ENCODE measurements around the gene BCL2L2.
"Not testable (repeated sequence)": the region's sequence is repeated elsewhere in the genome, so short reads cannot be mapped to it uniquely, and the experiment has no call there.

Gene BCL2L2

DNA sequence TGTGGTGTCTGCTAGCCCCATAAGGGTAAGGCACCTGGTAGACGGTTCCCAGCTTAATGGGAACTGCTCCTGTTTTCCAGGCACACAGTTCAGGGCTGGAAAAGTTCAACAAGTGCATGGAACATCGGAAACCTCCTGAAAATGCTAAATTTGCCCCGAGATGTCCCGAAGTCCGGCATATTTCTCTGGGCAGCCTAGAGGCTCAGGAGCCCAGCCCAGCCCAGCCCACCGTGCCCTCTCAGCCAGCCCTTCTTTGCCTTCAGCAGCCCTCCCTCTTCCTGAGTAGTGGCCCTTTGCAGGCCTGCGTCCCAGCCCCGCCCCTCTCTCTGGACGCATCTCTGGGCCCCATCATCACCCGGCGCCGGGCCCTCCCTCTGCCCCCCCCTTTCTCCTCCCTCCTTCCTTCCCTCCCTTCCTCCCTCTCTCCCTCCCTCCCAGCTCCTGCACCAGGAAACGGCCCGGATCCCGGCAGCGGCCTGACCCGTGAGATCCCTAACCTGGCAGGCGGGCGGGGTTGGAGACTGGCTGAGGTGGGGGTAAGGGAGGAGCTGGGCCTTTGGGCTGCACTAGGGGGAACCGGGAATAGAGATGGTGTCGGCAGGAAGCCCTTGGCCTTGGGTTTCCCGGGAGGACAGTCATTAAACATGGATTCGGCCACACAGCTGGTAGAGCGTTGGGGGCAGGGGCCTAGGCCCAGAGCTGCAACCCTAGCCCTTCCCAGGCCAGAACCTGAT is at the start of gene BCL2L2:
Gene BCL2L2 (plus strand): TSS at position 422 of the 734 bp plus-strand sequence. CDS start 935 bp downstream, outside the sequence.
- DNase-seq (ENCODE audit: low spot score): peak; percentile 88

GRCh38 chr14:23258256-23258655 is 48.4 kb upstream of the BCL2L2 start:
- no peak for DNase-seq (ENCODE audit: low spot score)

DNA sequence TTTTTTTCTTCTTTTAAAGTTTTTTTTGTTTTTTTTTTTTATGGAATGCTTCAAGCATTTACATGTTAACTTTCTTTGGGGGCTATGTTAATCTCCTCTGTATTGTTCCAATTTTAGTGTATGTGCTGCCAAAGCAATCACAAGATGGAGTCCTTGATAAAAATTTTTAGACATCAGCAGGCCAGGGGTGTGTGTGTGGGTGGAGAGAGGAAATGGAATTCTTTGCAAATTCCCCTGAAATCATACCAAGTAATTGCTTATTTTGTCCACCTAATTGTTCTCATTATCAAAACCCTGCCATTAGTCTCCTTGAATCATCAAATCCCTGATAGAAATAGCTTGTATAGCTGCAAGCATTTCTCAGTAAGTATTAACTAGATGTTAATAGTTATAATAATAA is 47.2 kb upstream of the BCL2L2 start:
- DNase-seq (ENCODE audit: low spot score): no peak

- DNase-seq (ENCODE audit: low spot score): not testable (repeated sequence)
These were observed 45.8 kb upstream of the BCL2L2 start for GRCh38 chr14:23260849-23261248.

DNA sequence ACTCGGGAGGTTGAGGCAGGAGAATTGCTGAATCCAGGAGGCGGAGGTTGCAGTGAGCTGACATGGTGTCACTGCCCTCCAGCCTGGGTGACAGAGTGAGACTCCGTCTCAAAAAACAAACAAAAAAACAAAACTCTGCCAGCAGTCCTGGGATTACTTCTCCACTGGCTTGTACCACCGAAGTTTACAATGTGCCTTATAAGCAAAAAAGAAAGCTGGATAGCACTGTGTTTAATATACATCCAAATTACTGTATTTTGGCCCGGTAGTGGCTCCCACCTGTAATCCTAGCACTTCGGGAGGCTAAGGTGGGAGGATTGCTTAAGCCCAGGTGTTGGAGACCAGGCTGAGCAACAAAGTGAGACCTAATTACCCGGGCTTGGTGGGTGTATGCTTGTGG is 37.4 kb upstream of the BCL2L2 start:
- DNase-seq (ENCODE audit: low spot score): no peak

GRCh38 chr14:23275412-23275811 is 31.2 kb upstream of the BCL2L2 start:
- DNase-seq (ENCODE audit: low spot score): no peak

GRCh38 chr14:23277189-23277588 is 29.4 kb upstream of the BCL2L2 start:
- DNase-seq (ENCODE audit: low spot score): no peak

- not testable (repeated sequence) for DNase-seq (ENCODE audit: low spot score)
These were observed 28.7 kb upstream of the BCL2L2 start for GRCh38 chr14:23277928-23278327.

GRCh38 chr14:23281247-23281646 is 25.4 kb upstream of the BCL2L2 start:
- DNase-seq (ENCODE audit: low spot score): no peak

DNA sequence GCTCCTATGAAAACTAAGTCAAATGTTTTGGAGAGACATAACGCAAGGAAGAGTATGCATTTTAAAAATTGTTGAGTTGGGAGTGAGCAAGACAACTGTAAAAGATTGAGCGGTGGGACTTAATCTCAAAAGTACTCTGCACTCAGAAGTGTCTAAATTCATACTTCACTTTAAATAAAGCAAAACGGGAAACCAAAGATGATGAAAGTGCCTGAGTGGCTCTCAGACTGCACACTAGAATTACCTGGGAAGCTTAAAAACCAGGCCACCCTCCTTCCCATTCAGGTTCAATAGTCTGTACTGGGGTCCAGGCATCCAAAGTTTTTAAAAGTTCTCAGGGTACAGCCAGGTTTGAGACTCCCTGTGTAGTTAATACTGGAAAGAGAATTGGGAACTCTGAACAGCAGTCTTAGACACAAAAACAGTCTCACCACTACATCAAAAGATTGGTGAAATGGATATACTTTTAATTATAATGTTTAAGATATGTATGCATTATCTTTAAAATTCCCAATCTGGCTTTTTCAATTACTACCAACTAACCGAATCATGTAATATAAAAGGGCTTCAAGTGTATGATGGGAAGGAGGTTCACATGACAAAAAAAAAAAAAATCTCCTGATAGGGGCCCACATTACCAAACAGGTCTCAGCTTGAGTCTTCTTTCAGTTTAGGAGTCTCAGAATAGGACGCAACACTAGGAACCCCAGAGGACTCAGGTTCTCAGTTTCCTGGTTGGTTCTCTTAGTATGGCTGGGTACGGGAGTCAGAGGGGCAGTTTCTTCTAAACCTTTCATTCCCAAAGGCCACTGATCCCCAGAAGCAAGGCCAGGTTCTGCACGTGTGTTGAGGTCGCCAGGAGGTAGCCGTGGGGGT is 21.7 kb upstream of the BCL2L2 start:
- no peak for DNase-seq (ENCODE audit: low spot score)

GRCh38 chr14:23285530-23286019 is 21.1 kb upstream of the BCL2L2 start:
- no peak for DNase-seq (ENCODE audit: low spot score)

GRCh38 chr14:23286020-23286901 is 20.4 kb upstream of the BCL2L2 start, which contains the start of gene HOMEZ:
Gene HOMEZ, minus strand, starts transcription at chr14:23286132. Its CDS starts 180 bp downstream, at chr14:23285952.
- DNase-seq (ENCODE audit: low spot score): peak; percentile 98

DNA sequence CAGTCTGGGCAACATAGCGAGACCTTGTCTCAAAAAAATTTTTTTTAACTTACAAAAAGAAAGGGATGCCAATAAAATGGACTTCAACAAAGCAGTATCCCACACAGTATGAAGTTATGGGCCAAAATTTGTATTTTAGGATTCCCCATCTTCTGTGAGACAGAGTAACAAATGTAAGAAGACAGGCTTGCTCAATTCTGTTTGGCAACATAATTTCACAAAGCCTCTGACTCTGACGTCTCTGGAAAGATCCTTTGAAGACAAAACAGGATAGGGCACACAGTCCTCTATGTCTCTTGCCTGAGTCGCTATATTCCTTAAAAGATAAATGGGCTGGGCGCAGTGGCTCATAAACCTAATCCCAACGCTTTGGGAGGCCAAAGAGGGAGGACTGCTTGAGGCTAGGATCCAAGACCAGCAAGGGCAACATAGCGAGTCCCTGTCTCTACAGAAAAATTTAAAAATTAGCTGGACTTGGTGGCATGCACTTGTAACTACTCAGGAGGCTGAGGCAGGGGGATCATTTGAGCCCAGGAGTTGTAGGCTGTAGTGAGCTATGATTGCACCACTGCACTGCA is 19.6 kb upstream of the BCL2L2 start:
- DNase-seq (ENCODE audit: low spot score): no peak

GRCh38 chr14:23294734-23295561 is 11.7 kb upstream of the BCL2L2 start:
- DNase-seq (ENCODE audit: low spot score): peak; percentile 59

DNA sequence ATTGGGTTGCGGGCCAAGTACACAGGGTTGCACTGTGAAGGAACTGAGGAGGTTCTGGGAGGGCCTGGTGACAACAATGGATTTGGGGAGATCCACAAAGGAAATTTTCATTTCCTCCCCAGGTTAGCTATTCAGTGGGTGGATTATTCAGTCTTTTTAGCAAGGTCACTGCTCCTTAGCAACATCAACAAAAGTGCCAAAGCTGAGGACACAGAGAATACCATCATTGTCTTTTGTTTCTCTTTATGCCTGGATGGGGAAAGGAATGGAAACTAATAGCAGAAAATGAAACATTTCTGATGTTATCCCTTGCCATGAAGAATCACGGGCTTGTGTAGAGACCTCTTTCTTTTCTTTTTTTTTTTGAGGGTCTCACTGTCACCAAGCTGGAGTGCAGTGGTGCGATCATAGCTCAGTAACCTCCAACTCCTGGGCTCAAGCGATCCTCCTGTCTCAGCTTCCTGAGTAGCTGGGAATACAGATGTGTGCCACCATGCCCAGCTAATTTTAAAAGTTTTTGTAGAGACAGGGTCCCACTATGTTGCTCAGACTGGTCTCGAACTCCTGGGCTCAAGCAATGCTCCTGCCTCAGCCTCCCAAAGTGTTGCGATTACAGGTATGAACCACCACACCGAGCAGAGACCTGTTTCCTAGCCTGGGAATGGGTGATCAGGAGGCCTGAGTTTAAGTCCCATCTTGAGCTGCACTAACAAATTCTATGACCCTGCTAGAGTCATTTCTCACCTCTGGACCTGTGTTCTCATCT is 10.4 kb upstream of the BCL2L2 start:
- no peak for DNase-seq (ENCODE audit: low spot score)

DNA sequence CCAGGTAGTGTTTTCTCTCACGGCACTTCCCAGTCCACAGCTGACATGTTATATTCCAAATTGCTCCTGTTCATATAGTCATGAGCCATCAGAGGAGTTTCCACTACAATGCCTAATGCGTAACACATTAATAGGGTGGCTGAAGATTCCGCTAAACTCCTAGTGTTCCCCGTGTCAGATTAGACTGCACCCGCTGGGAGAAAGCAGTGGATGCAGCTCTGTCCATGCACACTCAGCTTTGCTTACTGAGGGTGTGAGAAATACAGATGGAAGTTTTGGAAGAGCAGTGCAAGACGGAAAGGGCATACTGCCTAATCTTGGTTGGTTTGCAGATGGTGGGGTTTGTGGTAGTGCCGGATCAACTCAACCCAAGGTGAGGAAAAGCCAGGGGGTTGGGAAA is 9.5 kb upstream of the BCL2L2 start:
- no peak for DNase-seq (ENCODE audit: low spot score)

DNA sequence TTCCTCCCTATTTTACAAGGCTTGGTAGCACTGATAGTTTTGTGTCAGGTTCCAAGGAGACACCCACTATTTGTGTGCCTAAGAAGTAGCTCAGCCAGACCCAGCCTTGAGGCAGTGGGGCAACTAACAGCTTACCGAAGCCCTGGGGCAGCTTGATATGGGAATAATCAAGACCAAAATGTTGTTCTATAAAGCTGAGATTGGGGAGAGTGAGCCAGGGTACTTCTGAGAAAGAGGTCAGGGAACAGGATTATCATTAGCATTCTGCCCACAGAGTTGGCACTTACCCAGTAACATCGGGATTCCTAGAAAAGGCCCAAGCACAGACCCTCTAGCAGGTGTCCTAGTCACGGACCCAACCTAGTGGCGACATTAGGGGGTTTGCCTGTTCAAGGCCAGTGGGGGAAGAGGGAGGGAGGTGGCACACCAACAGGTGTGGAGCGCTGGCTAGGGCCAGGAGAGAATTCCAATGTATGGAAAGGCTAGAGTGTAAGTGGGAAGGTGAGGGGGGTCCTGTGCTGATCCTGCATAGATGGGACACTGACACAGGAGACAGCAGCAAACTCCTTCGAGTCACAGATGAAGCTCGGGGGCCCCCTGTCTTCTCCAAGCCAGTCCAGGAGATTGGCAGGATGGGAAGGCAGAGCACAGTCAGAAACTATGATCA is 8.9 kb upstream of the BCL2L2 start:
- no peak for DNase-seq (ENCODE audit: low spot score)

GRCh38 chr14:23299211-23299957 is 7.2 kb upstream of the BCL2L2 start:
- no peak for DNase-seq (ENCODE audit: low spot score)

All from LoVo (cell line).